IMR-90 (cell line): ENCODE measurements around the gene RIPOR3. TPM values are rescaled to one million over a fixed set of nuclear protein-coding genes. Genes with fewer than 3 reads are reported as not detected.

Source experiments
- ATAC-seq: fragments of 200-7000 bp; cut with Tn5 transposase; 2 replicates; pipeline ENCODE4 v1.9.1; 2020; ENCODE audit warnings: low read depth, mild to moderate bottlenecking, moderate library complexity
- BruUV-seq: library from RNA; stranded (reverse); fragments of 400-500 nt; replicated peaks from 2 replicates; lab custom pipeline; 2021; lab: Mats Ljungman, UMichigan
- CTCF ChIA-PET: fragments of 300-600 bp; formaldehyde crosslinking; extraction: SDS; loops from one replicate; lab custom pipeline; 2021; ENCODE audit warnings: antibody characterized with exemption; lab: Yijun Ruan, JAX
- POLR2A ChIA-PET: fragments of 300-600 bp; sonication (Branson Sonifier 250); formaldehyde crosslinking; loops from one replicate; lab custom pipeline; 2022; ENCODE audit warnings: antibody characterized with exemption; ENCODE audit not compliant: unreplicated experiment; lab: Charles Lee
- DNase-seq: peaks from one replicate; pipeline ENCODE4 v3.0.0; 2013
- H2AFZ ChIP-seq: replicated peaks from 2 replicates; pipeline ENCODE3; 2013; ENCODE audit warnings: low read length, mild to moderate bottlenecking; ENCODE audit not compliant: poor library complexity
- H2AK5ac ChIP-seq: 2 replicates; pipeline ENCODE4 v1.6.1; 2013; ENCODE audit warnings: low read depth, low read length, inconsistent platforms
- H2AK9ac ChIP-seq: replicated peaks from 2 replicates; pipeline ENCODE3; 2013; ENCODE audit warnings: mild to moderate bottlenecking, low read depth, low read length, moderate library complexity; ENCODE audit not compliant: poor library complexity
- H2BK120ac ChIP-seq: 2 replicates; pipeline ENCODE4 v1.6.1; 2013; ENCODE audit warnings: low read depth, low read length, inconsistent platforms
- H2BK15ac ChIP-seq: 3 replicates; pipeline ENCODE4 v1.6.1; 2013; ENCODE audit warnings: low read depth, low read length, inconsistent platforms
- H2BK20ac ChIP-seq: 2 replicates; pipeline ENCODE4 v1.6.1; 2013; ENCODE audit warnings: low read depth, mild to moderate bottlenecking, inconsistent platforms, low read length, moderate library complexity
- H2BK5ac ChIP-seq: 2 replicates; pipeline ENCODE4 v1.6.1; 2013; ENCODE audit warnings: mild to moderate bottlenecking, low read depth, low read length, inconsistent platforms; ENCODE audit not compliant: poor library complexity, severe bottlenecking
- H3K14ac ChIP-seq: replicated peaks from 2 replicates; pipeline ENCODE4 v1.6.1; 2013; ENCODE audit warnings: low read depth, low read length, inconsistent platforms
- H3K18ac ChIP-seq: 2 replicates; pipeline ENCODE4 v1.6.1; 2013; ENCODE audit warnings: low read depth, low read length, control low read depth
- H3K23ac ChIP-seq: 2 replicates; pipeline ENCODE4 v1.6.1; 2013; ENCODE audit warnings: low read depth, low read length, inconsistent platforms
- H3K27ac ChIP-seq: 2 replicates; pipeline ENCODE4 v1.5.1; 2013; ENCODE audit warnings: mild to moderate bottlenecking, control low read depth, low read length; ENCODE audit not compliant: insufficient read depth
- H3K27me3 ChIP-seq: 2 replicates; pipeline ENCODE4 v1.6.1; 2013; ENCODE audit warnings: low read length; ENCODE audit not compliant: control insufficient read depth, insufficient read depth
- H3K36me3 ChIP-seq: 2 replicates; pipeline ENCODE4 v1.6.1; 2013; ENCODE audit warnings: low read length, mixed read lengths; ENCODE audit not compliant: control insufficient read depth, insufficient read depth
- H3K4ac ChIP-seq: 2 replicates; pipeline ENCODE4 v1.6.1; 2013; ENCODE audit warnings: low read depth, low read length, inconsistent platforms
- H3K4me1 ChIP-seq: 2 replicates; pipeline ENCODE4 v1.6.1; 2013; ENCODE audit warnings: low read length, mixed read lengths; ENCODE audit not compliant: control insufficient read depth, insufficient read depth
- H3K4me2 ChIP-seq: 2 replicates; pipeline ENCODE4 v1.6.1; 2013; ENCODE audit warnings: low read depth, mild to moderate bottlenecking, control low read depth, low read length, moderate library complexity
- H3K4me3 ChIP-seq: 2 replicates; pipeline ENCODE4 v1.5.1; 2013; ENCODE audit warnings: low read depth, mild to moderate bottlenecking, control low read depth, low read length, moderate library complexity; ENCODE audit not compliant: insufficient read depth
- H3K56ac ChIP-seq: 2 replicates; pipeline ENCODE4 v1.6.1; 2013; ENCODE audit warnings: low read length, inconsistent platforms; ENCODE audit not compliant: insufficient read depth; ENCODE audit errors: extremely low read depth
- H3K79me1 ChIP-seq, 2 experiments: 2 replicates each; pipeline ENCODE4 v1.6.1; 2013; ENCODE audit warnings: low read length in 2 of 2, inconsistent platforms in 1 of 2, low read depth in 1 of 2
- H3K9ac ChIP-seq: 2 replicates; pipeline ENCODE4 v1.6.1; 2013; ENCODE audit warnings: low read depth, low read length, control low read depth
- H3K9me1 ChIP-seq: 2 replicates; pipeline ENCODE4 v1.6.1; 2013; ENCODE audit warnings: low read length, inconsistent platforms; ENCODE audit not compliant: insufficient read depth
- H3K9me3 ChIP-seq: 2 replicates; pipeline ENCODE4 v1.6.1; 2013; ENCODE audit warnings: low read length; ENCODE audit not compliant: control insufficient read depth, insufficient read depth
- H4K20me1 ChIP-seq: 2 replicates; pipeline ENCODE4 v1.6.1; 2013; ENCODE audit warnings: low read length, inconsistent platforms; ENCODE audit not compliant: insufficient read depth
- H4K5ac ChIP-seq: 2 replicates; pipeline ENCODE4 v1.6.1; 2013; ENCODE audit warnings: mild to moderate bottlenecking, low read depth, low read length, control low read depth
- H4K8ac ChIP-seq, 2 experiments: 2 replicates each; pipeline ENCODE4 v1.6.1; 2013; ENCODE audit warnings: low read depth in 2 of 2, low read length in 2 of 2, control low read depth in 1 of 2, inconsistent platforms in 1 of 2
- H4K91ac ChIP-seq: 2 replicates; pipeline ENCODE4 v1.6.1; 2013; ENCODE audit warnings: low read depth, low read length, inconsistent platforms; ENCODE audit not compliant: insufficient read depth
- BHLHE40 ChIP-seq: fragments of 150-350 bp; IDR thresholded peaks from 2 replicates; pipeline ENCODE4 v1.6.1; 2016; ENCODE audit warnings: mild to moderate bottlenecking, low read depth, low read length
- CEBPB ChIP-seq: IDR thresholded peaks from 2 replicates; pipeline ENCODE4 v1.6.1; 2012; ENCODE audit warnings: low read depth, low read length, improper control_type of control experiment
- CHD1 ChIP-seq: IDR thresholded peaks from 2 replicates; pipeline ENCODE4 v1.6.1; 2012; ENCODE audit warnings: low read depth, low read length, improper control_type of control experiment
- CTCF ChIP-seq: conservative IDR thresholded peaks from 2 replicates; pipeline ENCODE4 v1.5.1; 2012; ENCODE audit warnings: mild to moderate bottlenecking, low read depth, low read length, improper control_type of control experiment
- ELK1 ChIP-seq: fragments of 150-350 bp; IDR thresholded peaks from 2 replicates; pipeline ENCODE4 v1.6.1; 2016; ENCODE audit warnings: low read depth, mild to moderate bottlenecking, low read length, moderate library complexity, borderline replicate concordance
- FOS ChIP-seq: fragments of 150-350 bp; IDR thresholded peaks from 2 replicates; pipeline ENCODE4 v1.6.1; 2016; ENCODE audit warnings: low read depth, low read length
- MAFK ChIP-seq: IDR thresholded peaks from 2 replicates; pipeline ENCODE4 v1.6.1; 2012; ENCODE audit warnings: low read depth, low read length, improper control_type of control experiment
- MAZ ChIP-seq: IDR thresholded peaks from 2 replicates; pipeline ENCODE4 v1.6.1; 2012; ENCODE audit warnings: low read depth, mild to moderate bottlenecking, low read length, improper control_type of control experiment, moderate library complexity, borderline replicate concordance
- MXI1 ChIP-seq: IDR thresholded peaks from 2 replicates; pipeline ENCODE4 v1.6.1; 2012; ENCODE audit warnings: low read depth, mild to moderate bottlenecking, low read length, moderate library complexity, borderline replicate concordance
- NFE2L2 ChIP-seq: fragments of 150-350 bp; IDR thresholded peaks from 2 replicates; pipeline ENCODE4 v1.6.1; 2016; ENCODE audit warnings: low read depth, mild to moderate bottlenecking, low read length
- POLR2A ChIP-seq: IDR thresholded peaks from 2 replicates; pipeline ENCODE4 v1.6.1; 2012; ENCODE audit warnings: mild to moderate bottlenecking, low read depth, low read length
- RAD21 ChIP-seq: IDR thresholded peaks from 2 replicates; pipeline ENCODE4 v1.6.1; 2012; ENCODE audit warnings: low read length, improper control_type of control experiment
- RCOR1 ChIP-seq: IDR thresholded peaks from 2 replicates; pipeline ENCODE4 v1.6.1; 2012; ENCODE audit warnings: mild to moderate bottlenecking, low read length, improper control_type of control experiment; ENCODE audit not compliant: insufficient replicate concordance
- RFX5 ChIP-seq: IDR thresholded peaks from 2 replicates; pipeline ENCODE4 v1.8.0; 2012; ENCODE audit warnings: low read depth, mild to moderate bottlenecking, low read length, moderate library complexity
- SMC3 ChIP-seq: fragments of 150-350 bp; IDR thresholded peaks from 2 replicates; pipeline ENCODE4 v1.6.1; 2016; ENCODE audit warnings: low read depth, mild to moderate bottlenecking, antibody characterized with exemption, low read length, moderate library complexity
- USF2 ChIP-seq: fragments of 150-350 bp; IDR thresholded peaks from 2 replicates; pipeline ENCODE4 v1.6.1; 2017; ENCODE audit warnings: mild to moderate bottlenecking, antibody characterized with exemption, low read length, low read depth
- WGBS, 2 experiments: methylation state at CpG; one replicate each; pipeline versions ENCODE4 v1.1.5 to v1.1.7; 2013; ENCODE audit warnings: missing lambda C conversion rate in 2 of 2; ENCODE audit not compliant: insufficient read length in 1 of 2; ENCODE audit errors: extremely low coverage in 2 of 2; 5-methylcytosine and 5-hydroxymethylcytosine counted together
- dilution Hi-C: fragments of 300-500 bp; cut with HindIII; formaldehyde crosslinking; loops from one replicate; pipeline ENCODE4 v1.14.3; 2018; ENCODE audit warnings: low sequenced_read_pairs; ENCODE audit not compliant: unreplicated experiment
- in situ Hi-C: fragments of 300-500 bp; cut with MboI; formaldehyde crosslinking; loops from 3 replicates; pipeline ENCODE4 v1.14.3; 2019; ENCODE audit warnings: low sequenced_read_pairs, inconsistent platforms, mixed read lengths
- intact Hi-C: fragments of 100-400 bp; cut with micrococcal nuclease; formaldehyde crosslinking; loops from 2 replicates; pipeline ENCODE4 v1.10.0; 2022
- polyA plus RNA-seq, 3 experiments: library from polyadenylated mRNA; depleted of rRNA; stranded (reverse); fragments of >200 nt; gene quantifications; 2 replicates each; pipeline ENCODE4 v1.2.3, GENCODE V29; 2012; ENCODE audit warnings: low replicate concordance in 1 of 3
- total RNA-seq: library from RNA; depleted of rRNA; stranded (reverse); fragments of >200 nt; gene quantifications from 2 replicates; pipeline ENCODE4 v1.2.3, GENCODE V29; 2012

RIPOR3 gene
- total and polyA plus RNA-seq, 2 of the 4 experiments (the other 2 are of a cell fraction): 0.54 to 1.7 TPM

GRCh38 chr20:50562262-50562701 is 129.1 kb downstream of the RIPOR3 start:
- H2BK120ac ChIP-seq: peak overlapping the region; percentile 83
- TF ChIP-seq RAD21: no peak
- no peak for TF ChIP-seq NFE2L2
- TF ChIP-seq CTCF: no peak
- TF ChIP-seq BHLHE40: no peak
- no peak for TF ChIP-seq MAFK
- no peak for TF ChIP-seq CHD1
- no peak for TF ChIP-seq USF2
- TF ChIP-seq FOS: no peak
- TF ChIP-seq MXI1: no peak
- no peak for TF ChIP-seq RCOR1
- TF ChIP-seq ELK1: no peak
- TF ChIP-seq SMC3: no peak
- no peak for TF ChIP-seq CEBPB
- no peak for TF ChIP-seq RFX5
- TF ChIP-seq MAZ: no peak
- no peak for TF ChIP-seq POLR2A
- peak overlapping the region; percentile 98 for H2AK5ac ChIP-seq
- H3K23ac ChIP-seq: peak overlapping the region; percentile 50
- H4K8ac ChIP-seq: peak overlapping the region; percentile 14 to 91; a peak in 2 of 4 replicates
- ATAC-seq (no peak; the same call in 1 of the 2 replicates), DNase-seq (no peak)
- peak overlapping the region; percentile 83 for H2BK15ac ChIP-seq
- 92% methylated on average over 3 of the region's 7 CpGs; no CpG with 5 or more reads in 1 of the 2 experiments for WGBS, 2 experiments
- H3K79me1 ChIP-seq: peaks cover 56 to 90% of the 10 kb centered on the region in 2 experiments
- peak overlapping the region; percentile 63 for H3K4me2 ChIP-seq
- peak overlapping the region; percentile 88 for H4K91ac ChIP-seq
- peak overlapping the region; percentile 87 for H3K27ac ChIP-seq
- peak overlapping the region; percentile 78 for H3K14ac ChIP-seq
- H4K20me1 ChIP-seq: peaks cover 11% of the 10 kb centered on the region; the same call in 1 of the 2 replicates
- dilution Hi-C loops (no loop called here), in situ Hi-C loops (no loop called here), intact Hi-C loops (no loop called here)
- H2BK5ac ChIP-seq: peak overlapping the region; percentile 91
- ChIA-PET CTCF (interaction anchor here (1.1 kb wide), 1 partner anchor 11 kb away, joined by 3 read pairs; no protein-coding TSS in a partner anchor), POLR2A (no interaction called here)
- H3K56ac ChIP-seq: peak overlapping the region; percentile 17
- H3K9me1 ChIP-seq: peaks cover 33% of the 10 kb centered on the region
- no peaks in the 10 kb centered on the region for H3K27me3 ChIP-seq
- no peaks in the 10 kb centered on the region for H3K9me3 ChIP-seq
- H3K9ac ChIP-seq: peak overlapping the region; percentile 31; the same call in 1 of the 2 replicates
- H2BK20ac ChIP-seq: peak overlapping the region; percentile 65
- peaks cover 36% of the 10 kb centered on the region for H3K4me1 ChIP-seq
- H2AK9ac ChIP-seq: peak overlapping the region; percentile 66
- H3K36me3 ChIP-seq: peaks cover 40% of the 10 kb centered on the region
- peak overlapping the region; percentile 91 for H3K4ac ChIP-seq
- H4K5ac ChIP-seq: peak overlapping the region; percentile 76
- H3K4me3 ChIP-seq: no peak overlapping the region
- H3K18ac ChIP-seq: peak overlapping the region; percentile 57
- BruUV-seq: no TSS peak
- H2AFZ ChIP-seq: peak overlapping the region; percentile 5
